Left hindlimb (tissue), 1 donor: ENCODE data around the gene SMPX.
"Not testable (repeated sequence)": the region's sequence is repeated elsewhere in the genome, so short reads cannot be mapped to it uniquely, and the experiment has no call there.

Source experiments
- DNase-seq: peaks from one replicate; pipeline ENCODE4 v3.0.0-alpha.2; 2018

The SMPX gene

GRCh38 chrX:21757960-21758359 is at the start of gene SMPX:
TSS of gene SMPX (minus strand) at chrX:21758116. CDS start at chrX:21754290, 3,826 bp downstream.
- DNase-seq, result no peak

- DNase-seq, result no peak
Observed at GRCh38 chrX:21806691-21807090, 48.8 kb upstream of the SMPX start.

- no peak for DNase-seq
Observed at GRCh38 chrX:21802839-21803238, 44.9 kb upstream of the SMPX start.

GRCh38 chrX:21802054-21802670 is 44.2 kb upstream of the SMPX start:
- DNase-seq, result no peak

GRCh38 chrX:21800344-21800770 is 42.4 kb upstream of the SMPX start:
- no peak for DNase-seq

- no peak for DNase-seq
Observed at GRCh38 chrX:21799767-21800166, 41.9 kb upstream of the SMPX start.

- DNase-seq, result no peak
Observed at GRCh38 chrX:21798677-21799219, 40.8 kb upstream of the SMPX start.

GRCh38 chrX:21781976-21782375 is 24.1 kb upstream of the SMPX start:
- DNase-seq, result no peak

- DNase-seq, result no peak
Observed at GRCh38 chrX:21781525-21781924, 23.6 kb upstream of the SMPX start.

GRCh38 chrX:21779095-21779494 is 21.2 kb upstream of the SMPX start:
- DNase-seq, result no peak

- no peak for DNase-seq
Observed at GRCh38 chrX:21778236-21778635, 20.3 kb upstream of the SMPX start.

- DNase-seq, result not testable (repeated sequence)
Observed at GRCh38 chrX:21775128-21775527, 17.2 kb upstream of the SMPX start.

- DNase-seq, result not testable (repeated sequence)
Observed at GRCh38 chrX:21773036-21773435, 15.1 kb upstream of the SMPX start.

GRCh38 chrX:21770631-21771321 is 12.9 kb upstream of the SMPX start:
- DNase-seq, result no peak

GRCh38 chrX:21766101-21766500 is 8.2 kb upstream of the SMPX start:
- DNase-seq, result no peak

GRCh38 chrX:21764008-21764407 is 6.1 kb upstream of the SMPX start:
- no peak for DNase-seq

- DNase-seq, result no peak
Observed at GRCh38 chrX:21758488-21758887, 572 bp upstream of the SMPX start.

GRCh38 chrX:21756785-21757529 is 959 bp downstream of the SMPX start:
- no peak for DNase-seq

- DNase-seq, result no peak
Observed at GRCh38 chrX:21749924-21750323, 8.0 kb downstream of the SMPX start.

- no peak for DNase-seq
Observed at GRCh38 chrX:21748235-21748634, 9.7 kb downstream of the SMPX start.

- no peak for DNase-seq
Observed at GRCh38 chrX:21747558-21747957, 10.4 kb downstream of the SMPX start.

GRCh38 chrX:21745756-21746155 is 12.2 kb downstream of the SMPX start:
- DNase-seq, result no peak

GRCh38 chrX:21744721-21745120 is 13.2 kb downstream of the SMPX start:
- no peak for DNase-seq

GRCh38 chrX:21744060-21744459 is 13.9 kb downstream of the SMPX start:
- DNase-seq, result no peak
